H1 (cell line): Measurements from ENCODE around the gene HEXIM2. TPM values are rescaled to one million over a fixed set of nuclear protein-coding genes. Genes with fewer than 3 reads are reported as not detected.

Experiments used
- CTCF ChIA-PET: fragments of 300-600 bp; sonication (Branson Sonifier 250); formaldehyde crosslinking; loops from one replicate; lab custom pipeline; 2021; ENCODE audit not compliant: partially characterized antibody; lab: Charles Lee
- POLR2A ChIA-PET: fragments of 300-600 bp; sonication (Branson Sonifier 250); formaldehyde crosslinking; loops from one replicate; lab custom pipeline; 2021; ENCODE audit warnings: inconsistent platforms; ENCODE audit not compliant: partially characterized antibody; lab: Charles Lee
- DNase-seq, 2 experiments: peaks; one replicate each; pipeline versions ENCODE4 v3.0.0 to v3.0.0-alpha.2; 2010 to 2022; ENCODE audit warnings: low spot score in 2 of 2, low read depth in 1 of 2, mixed read lengths in 1 of 2
- FAIRE-seq: peaks from 2 replicates; lab custom pipeline; 2011; peaks lifted over from hg19 to GRCh38; lab: Jason Lieb, UNC
- H2AFZ ChIP-seq: 2 replicates; pipeline ENCODE4 v1.8.1; 2012; ENCODE audit warnings: low read length, inconsistent platforms
- H2AK5ac ChIP-seq: 2 replicates; pipeline ENCODE4 v1.6.1; 2013; ENCODE audit warnings: low read depth, low read length
- H2BK120ac ChIP-seq: replicated peaks from 2 replicates; pipeline ENCODE3; 2013; ENCODE audit warnings: low read depth, low read length, inconsistent platforms
- H2BK12ac ChIP-seq: 2 replicates; pipeline ENCODE4 v1.6.1; 2013; ENCODE audit warnings: low read depth, low read length
- H2BK15ac ChIP-seq: 2 replicates; pipeline ENCODE4 v1.6.1; 2013; ENCODE audit warnings: low read length
- H2BK20ac ChIP-seq: 2 replicates; pipeline ENCODE4 v1.6.1; 2013; ENCODE audit warnings: low read length
- H2BK5ac ChIP-seq: 2 replicates; pipeline ENCODE4 v1.6.1; 2013; ENCODE audit warnings: low read depth, low read length
- H3K14ac ChIP-seq: 2 replicates; pipeline ENCODE4 v1.6.1; 2013; ENCODE audit warnings: inconsistent platforms; ENCODE audit not compliant: insufficient read length
- H3K18ac ChIP-seq: 2 replicates; pipeline ENCODE4 v1.6.1; 2013; ENCODE audit warnings: low read length; ENCODE audit errors: extremely low read depth
- H3K23ac ChIP-seq: 2 replicates; pipeline ENCODE4 v1.6.1; 2013; ENCODE audit warnings: inconsistent platforms; ENCODE audit not compliant: insufficient read length
- H3K23me2 ChIP-seq: 2 replicates; pipeline ENCODE4 v1.6.1; 2013; ENCODE audit warnings: low read depth, low read length
- H3K27ac ChIP-seq: 2 replicates; pipeline ENCODE4 v1.6.1; 2011; ENCODE audit warnings: low read depth, low read length, inconsistent platforms
- H3K27me3 ChIP-seq, 4 experiments: replicated peaks in 1 of 4; 1 replicate in 1 of 4; 2 replicates in 3 of 4; pipeline versions ENCODE4 v1.6.1 to v1.8.1; 2011 to 2013; ENCODE audit warnings: low read length in 3 of 4, mild to moderate bottlenecking in 3 of 4, inconsistent platforms in 2 of 4, mixed read lengths in 2 of 4, moderate library complexity in 1 of 4; ENCODE audit not compliant: control insufficient read depth in 3 of 4, insufficient read depth in 3 of 4; ENCODE audit errors: extremely low read depth in 1 of 4
- H3K36me3 ChIP-seq, 4 experiments: 2 replicates each; pipeline versions ENCODE4 v1.6.1 to v1.8.1; 2011 to 2013; ENCODE audit warnings: mild to moderate bottlenecking in 4 of 4, low read length in 3 of 4, moderate library complexity in 2 of 4, control low read depth in 1 of 4, inconsistent platforms in 1 of 4; ENCODE audit not compliant: insufficient read depth in 4 of 4, control insufficient read depth in 2 of 4
- H3K4ac ChIP-seq: replicated peaks from 2 replicates; pipeline ENCODE3; 2013; ENCODE audit warnings: low read length, low read depth, mixed read lengths, inconsistent platforms; ENCODE audit not compliant: insufficient read length
- H3K4me1 ChIP-seq, 4 experiments: replicated peaks in 1 of 4; 1 replicate in 1 of 4; 2 replicates in 3 of 4; pipeline versions ENCODE4 v1.6.1 to v1.8.1; 2011 to 2013; ENCODE audit warnings: low read length in 3 of 4, inconsistent platforms in 2 of 4, mixed read lengths in 1 of 4; ENCODE audit not compliant: insufficient read depth in 4 of 4, control insufficient read depth in 3 of 4
- H3K4me2 ChIP-seq, 2 experiments: 2 replicates each; pipeline versions ENCODE4 v1.6.1 to v1.8.1; 2011 to 2013; ENCODE audit warnings: low read depth in 2 of 2, low read length in 2 of 2, control low read depth in 1 of 2, inconsistent platforms in 1 of 2, mild to moderate bottlenecking in 1 of 2; ENCODE audit not compliant: insufficient read depth in 1 of 2
- H3K4me3 ChIP-seq, 4 experiments: fragments of 200-600, 300-600 bp in 1 of 4; sonication (generic), shearing (Covaris generic), sonication (Bioruptor Twin) in 1 of 4; 2 replicates each; pipeline versions ENCODE4 v1.5.1 to v1.8.1; 2011 to 2016; ENCODE audit warnings: low read length in 4 of 4, low read depth in 3 of 4, control low read depth in 2 of 4, inconsistent platforms in 2 of 4, mild to moderate bottlenecking in 2 of 4, mixed read lengths in 1 of 4, moderate library complexity in 1 of 4; ENCODE audit not compliant: insufficient read depth in 2 of 4; ENCODE audit errors: extremely low read depth in 1 of 4
- H3K56ac ChIP-seq: replicated peaks from 2 replicates; pipeline ENCODE3; 2013; ENCODE audit warnings: low read depth, mild to moderate bottlenecking, mixed read lengths, low read length, inconsistent platforms; ENCODE audit not compliant: insufficient read length
- H3K79me1 ChIP-seq: 2 replicates; pipeline ENCODE4 v1.6.1; 2013; ENCODE audit warnings: low read depth, low read length, control low read depth
- H3K79me2 ChIP-seq, 2 experiments: 2 replicates each; pipeline versions ENCODE4 v1.6.1 to v1.8.1; 2012 to 2013; ENCODE audit warnings: low read length in 2 of 2, mild to moderate bottlenecking in 2 of 2, inconsistent platforms in 1 of 2; ENCODE audit not compliant: insufficient read depth in 2 of 2, control insufficient read depth in 1 of 2
- H3K9ac ChIP-seq, 4 experiments: replicated peaks in 1 of 4; 1 replicate in 1 of 4; 2 replicates in 3 of 4; pipeline versions ENCODE4 v1.6.1 to v1.8.1; 2011 to 2013; ENCODE audit warnings: low read depth in 3 of 4, low read length in 3 of 4, control low read depth in 2 of 4, mild to moderate bottlenecking in 2 of 4, moderate library complexity in 2 of 4, inconsistent platforms in 1 of 4; ENCODE audit errors: extremely low read depth in 1 of 4
- H3K9me3 ChIP-seq, 2 experiments: 2 replicates each; pipeline versions ENCODE4 v1.6.1 to v1.8.1; 2012 to 2013; ENCODE audit warnings: mild to moderate bottlenecking in 2 of 2, moderate library complexity in 2 of 2, control low read depth in 1 of 2, inconsistent platforms in 1 of 2, low read depth in 1 of 2, low read length in 1 of 2, mixed read lengths in 1 of 2; ENCODE audit not compliant: insufficient read depth in 2 of 2
- H4K20me1 ChIP-seq, 2 experiments: replicated peaks in 1 of 2; 2 replicates each; pipeline versions ENCODE3 to v1.8.1; 2011 to 2013; ENCODE audit warnings: inconsistent platforms in 2 of 2, low read length in 2 of 2, mild to moderate bottlenecking in 1 of 2; ENCODE audit not compliant: insufficient read depth in 2 of 2, control insufficient read depth in 1 of 2
- H4K5ac ChIP-seq: 2 replicates; pipeline ENCODE4 v1.6.1; 2013; ENCODE audit warnings: low read length, low read depth, mixed read lengths, inconsistent platforms; ENCODE audit not compliant: insufficient read length
- H4K8ac ChIP-seq: 2 replicates; pipeline ENCODE4 v1.8.0; 2013; ENCODE audit warnings: mild to moderate bottlenecking, moderate library complexity, low read length, inconsistent platforms; ENCODE audit not compliant: insufficient read depth; ENCODE audit errors: extremely low read depth
- H4K91ac ChIP-seq: replicated peaks from 2 replicates; pipeline ENCODE3; 2013; ENCODE audit warnings: low read length, mixed read lengths, inconsistent platforms; ENCODE audit not compliant: insufficient read length
- ASH2L ChIP-seq: fragments of 200-600, 300-600 bp; sonication (generic); IDR thresholded peaks from one replicate; pipeline ENCODE4 v1.7.1; 2017; ENCODE audit warnings: low read length
- BACH1 ChIP-seq: IDR thresholded peaks from 2 replicates; pipeline ENCODE4 v1.6.1; 2012; ENCODE audit warnings: low read length, improper control_type of control experiment
- E2F6 ChIP-seq: IDR thresholded peaks from 2 replicates; pipeline ENCODE4 v1.6.1; 2012; ENCODE audit warnings: inconsistent platforms
- FOSL1 ChIP-seq: IDR thresholded peaks from 2 replicates; pipeline ENCODE4 v1.6.1; 2011; ENCODE audit warnings: mild to moderate bottlenecking, low read depth, low read length, moderate library complexity; ENCODE audit not compliant: insufficient read depth
- HDAC2 ChIP-seq, 2 experiments: fragments of 300-600 bp in 1 of 2; sonication (generic) in 1 of 2; IDR thresholded peaks; 2 replicates each; pipeline ENCODE4 v1.6.1; 2011 to 2012; ENCODE audit warnings: low read depth in 2 of 2, low read length in 2 of 2, mild to moderate bottlenecking in 2 of 2, moderate library complexity in 2 of 2, borderline replicate concordance in 1 of 2, inconsistent platforms in 1 of 2
- MAX ChIP-seq: IDR thresholded peaks from 2 replicates; pipeline ENCODE4 v1.6.1; 2012; ENCODE audit warnings: inconsistent platforms
- SP1 ChIP-seq: IDR thresholded peaks from 2 replicates; pipeline ENCODE4 v1.6.1; 2011; ENCODE audit warnings: low read depth, low read length
- WGBS, 2 experiments: shearing (Covaris generic) in 1 of 2; methylation state at CpG; one replicate each; pipeline versions ENCODE4 v1.1.6 to v1.1.7; 2013 to 2015; ENCODE audit warnings: low lambda C conversion rate in 2 of 2, mixed read lengths in 2 of 2, inconsistent platforms in 1 of 2, low coverage in 1 of 2, missing lambda C conversion rate in 1 of 2; ENCODE audit not compliant: insufficient replicate concordance in 2 of 2, insufficient coverage in 1 of 2, insufficient read length in 1 of 2; ENCODE audit errors: extremely low coverage in 1 of 2, missing lambda C conversion rate in 1 of 2; 5-methylcytosine and 5-hydroxymethylcytosine counted together
- polyA plus RNA-seq, 7 experiments: library from polyadenylated mRNA; depleted of rRNA in 3 of 7; stranded (reverse) in 5 of 7; unstranded in 2 of 7; fragments of >200 nt in 5 of 7; fragments of 200-250 nt in 2 of 7; gene quantifications; 1 replicate in 5 of 7; 2 replicates in 1 of 7; 4 replicates in 1 of 7; pipeline versions ENCODE4 v1.2.1 to v1.2.3, GENCODE V29; 2011 to 2013; ENCODE audit warnings: missing spikeins in 2 of 7, mixed read lengths in 2 of 7
- total RNA-seq: library from RNA; stranded (reverse); fragmentation: NEBNext Ultra II Directional; extraction: Animal tissue kit (Norgen Biotek cat#: 25700); gene quantifications from 2 replicates; pipeline ENCODE4 v1.2.1, GENCODE V29; 2021

Gene HEXIM2
- total and polyA plus RNA-seq, 2 of the 8 experiments (the other 6 are each of a cell fraction or from before 2014, with no cell fraction given): 7.5 to 13.2 TPM

- POLR2A ChIA-PET: interaction anchor here (0.8 to 26.8 kb wide), 13 partner anchors 7 to 277 kb away, joined by 3 to 1076 read pairs (median 5); partner anchors contain the start of genes HEXIM1, HEXIM2 and NMT1
- Histone ChIP-seq H3K9me3 (no peaks in the 10 kb centered on the region), H3K27me3 (no peaks in the 10 kb centered on the region), H3K4me1 (peaks cover 5 to 29% (median 26%) of the 10 kb centered on the region in 4 experiments), H2BK12ac (peak overlapping the region; percentile 97), H3K79me1 (no peaks in the 10 kb centered on the region), H4K8ac (peak overlapping the region; percentile 90), H4K91ac (peak overlapping the region; percentile 92), H3K23ac (no peak overlapping the region), H3K79me2 (no peaks in the 10 kb centered on the region), H3K36me3 (peaks cover 0 to 4% (median 2%) of the 10 kb centered on the region in 4 experiments; a peak in 1 of 8 replicates), H2BK5ac (peak overlapping the region; percentile 98), H4K20me1 (no peaks in the 10 kb centered on the region), H2BK120ac (peak overlapping the region; percentile 77), H3K23me2 (no peaks in the 10 kb centered on the region; the same call in 1 of the 2 replicates), H3K27ac (peak overlapping the region; percentile 64), H3K14ac (no peak overlapping the region), H3K9ac (peak overlapping the region in 2 of 4 experiments; percentile 26 to 42; a peak in 4 of 7 replicates), H3K4me3 (peak overlapping the region in 3 of 4 experiments; percentile 4 to 28 (median 10); a peak in 4 of 8 replicates), H3K4ac (peak overlapping the region; percentile 86), H2BK15ac (peak overlapping the region; percentile 95), H3K18ac (peak overlapping the region; percentile 96), H2BK20ac (peak overlapping the region; percentile 100; the same call in 1 of the 2 replicates), H3K56ac (peak overlapping the region; percentile 47), H2AFZ (peak overlapping the region; percentile 49; the same call in 1 of the 2 replicates), H2AK5ac (peak overlapping the region; percentile 92), H3K4me2 (peak overlapping the region; percentile 12 to 58), H4K5ac (peak overlapping the region; percentile 52)
- 45% methylated on average over 17 of the region's 20 CpGs; no CpG with 5 or more reads in 1 of the 2 experiments for WGBS, 2 experiments
- CTCF ChIA-PET: interaction anchor here (0.6 to 10.0 kb wide), 12 partner anchors 10 to 226 kb away, joined by 3 to 103 read pairs (median 12); partner anchors contain the start of genes ACBD4, HEXIM1 and HEXIM2
- no peak for DNase-seq
- no peak for FAIRE-seq
- peak in 1 of 2 experiments; percentile 25; a peak in 1 of 4 replicates for TF ChIP-seq HDAC2 (IDR thresholded peaks at IDR 0.05; ENCODE audit: borderline replicate concordance in 1 of 2, low read depth in 2 of 2, low read length in 2 of 2)
- TF ChIP-seq FOSL1: no peak
- TF ChIP-seq E2F6: peak; percentile 64
- TF ChIP-seq SP1: peak; percentile 30; the same call in 1 of the 2 replicates
- no peak for TF ChIP-seq BACH1
- TF ChIP-seq ASH2L: peak; percentile 46
- peak; percentile 48; the same call in 1 of the 2 replicates for TF ChIP-seq MAX
These were observed 9.9 kb downstream of the HEXIM2 start for GRCh38 chr17:45171338-45172231.
